Eye (tissue), 1 donor: ENCODE results near the gene UGT2A3.
"Not testable (repeated sequence)": the region's sequence is repeated elsewhere in the genome, so short reads cannot be mapped to it uniquely, and the experiment has no call there.

Experiments
- DNase-seq: peaks from one replicate; pipeline ENCODE4 v3.0.0-alpha.2; 2015

UGT2A3 gene

GRCh38 chr4:68951078-68951805 lies at the start of gene UGT2A3:
Gene UGT2A3, minus strand, starts transcription at chr4:68951804. Its CDS starts 44 bp downstream, at chr4:68951760.
- DNase-seq = no peak

DNA sequence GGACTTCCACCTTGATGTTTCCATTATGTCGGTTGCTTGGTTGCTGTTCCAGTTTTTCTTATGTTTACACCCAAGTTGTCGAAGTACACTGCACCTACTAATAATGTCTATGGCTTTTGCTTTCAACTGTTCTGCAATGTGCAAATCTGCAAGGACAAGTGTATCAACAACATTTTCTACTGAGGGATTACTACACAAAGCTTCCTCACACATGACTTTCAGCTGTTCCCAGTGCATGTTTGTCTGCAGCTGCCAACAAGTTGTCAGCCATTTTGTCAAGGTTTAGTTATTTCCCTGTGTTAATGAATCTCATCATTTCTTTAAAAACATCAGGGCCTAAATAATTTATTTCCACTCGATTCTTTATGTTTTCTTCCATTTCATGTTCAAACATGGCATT lies 45.4 kb upstream of the UGT2A3 start:
- DNase-seq = peak; percentile 3

GRCh38 chr4:68995292-68995691 lies 43.7 kb upstream of the UGT2A3 start:
- DNase-seq = no peak

DNA sequence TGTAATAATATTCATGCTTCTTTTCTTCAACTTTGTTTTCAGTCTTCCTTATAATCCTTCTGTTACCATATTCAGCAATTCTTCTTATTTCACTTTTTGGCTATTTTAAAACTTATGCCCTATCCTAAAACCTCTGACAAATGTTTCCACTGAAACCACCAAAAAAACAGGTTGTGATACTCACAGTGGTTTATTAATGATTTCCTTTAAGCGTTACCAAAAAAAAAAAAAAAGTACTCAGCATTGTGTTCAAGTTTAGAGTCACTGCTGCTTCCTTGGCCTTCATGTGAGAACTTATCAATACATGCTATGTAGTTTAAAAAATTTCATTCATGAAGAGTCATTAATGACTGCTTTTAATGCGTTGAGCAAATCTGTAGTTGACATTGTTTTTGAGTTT lies 35.4 kb upstream of the UGT2A3 start:
- DNase-seq = no peak

DNA sequence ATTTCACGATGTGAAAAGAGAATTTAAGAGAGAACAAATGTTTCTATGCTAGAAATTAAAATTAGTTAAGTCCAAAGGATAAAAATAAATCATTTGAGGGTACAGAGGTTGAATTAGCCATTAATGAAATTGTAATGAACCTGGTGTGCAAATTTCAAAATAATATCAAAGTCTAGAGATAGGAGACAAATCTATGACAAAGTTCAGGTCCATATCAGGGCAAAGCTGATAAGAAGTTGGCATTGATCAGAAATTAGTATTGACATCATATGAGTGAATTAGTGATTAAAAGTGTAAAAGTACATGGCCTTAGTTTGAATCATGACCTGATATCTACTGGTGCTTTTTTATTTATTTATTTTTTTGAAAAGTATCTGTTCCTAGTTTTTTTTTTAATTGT lies 33.8 kb upstream of the UGT2A3 start:
- DNase-seq = no peak

DNA sequence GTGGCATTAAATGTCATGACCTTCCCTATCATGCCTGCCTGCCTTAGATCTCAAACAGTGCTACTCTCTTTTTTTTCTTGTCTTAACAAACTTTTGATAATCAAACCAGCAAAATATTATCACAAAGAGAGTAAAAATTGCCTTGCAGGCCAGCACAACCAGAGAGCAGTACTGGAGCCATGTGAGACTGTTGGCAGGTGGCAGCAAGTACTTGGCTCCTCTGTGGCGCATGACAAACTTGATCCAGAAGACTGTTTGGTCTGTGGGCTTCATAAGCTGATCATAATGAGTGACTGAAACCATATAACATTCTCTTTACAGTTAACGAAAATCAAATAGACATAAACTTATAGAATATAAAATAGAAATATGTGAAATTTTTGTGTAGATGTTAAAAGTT lies 33.3 kb upstream of the UGT2A3 start:
- no peak for DNase-seq

DNA sequence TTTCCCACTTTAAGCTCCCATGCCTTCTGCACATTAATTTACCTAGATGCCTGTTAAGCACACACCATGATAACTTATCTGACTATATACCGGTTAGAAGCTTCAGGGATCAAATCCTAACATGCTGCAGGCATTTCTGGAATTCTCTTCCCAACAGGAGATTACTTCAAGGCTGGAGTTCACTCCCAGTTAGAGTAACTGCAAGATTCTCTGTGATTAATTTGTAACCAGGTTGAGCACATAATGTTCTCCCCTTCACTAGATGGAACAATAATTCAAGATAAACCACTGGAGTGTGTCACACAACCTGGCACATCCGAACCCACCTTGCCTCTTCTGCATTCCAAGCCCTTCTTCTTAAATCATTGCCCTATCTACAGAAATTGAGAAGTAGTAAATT lies 11.8 kb upstream of the UGT2A3 start:
- DNase-seq = no peak

GRCh38 chr4:68962868-68963267 lies 11.3 kb upstream of the UGT2A3 start:
- DNase-seq = no peak

DNA sequence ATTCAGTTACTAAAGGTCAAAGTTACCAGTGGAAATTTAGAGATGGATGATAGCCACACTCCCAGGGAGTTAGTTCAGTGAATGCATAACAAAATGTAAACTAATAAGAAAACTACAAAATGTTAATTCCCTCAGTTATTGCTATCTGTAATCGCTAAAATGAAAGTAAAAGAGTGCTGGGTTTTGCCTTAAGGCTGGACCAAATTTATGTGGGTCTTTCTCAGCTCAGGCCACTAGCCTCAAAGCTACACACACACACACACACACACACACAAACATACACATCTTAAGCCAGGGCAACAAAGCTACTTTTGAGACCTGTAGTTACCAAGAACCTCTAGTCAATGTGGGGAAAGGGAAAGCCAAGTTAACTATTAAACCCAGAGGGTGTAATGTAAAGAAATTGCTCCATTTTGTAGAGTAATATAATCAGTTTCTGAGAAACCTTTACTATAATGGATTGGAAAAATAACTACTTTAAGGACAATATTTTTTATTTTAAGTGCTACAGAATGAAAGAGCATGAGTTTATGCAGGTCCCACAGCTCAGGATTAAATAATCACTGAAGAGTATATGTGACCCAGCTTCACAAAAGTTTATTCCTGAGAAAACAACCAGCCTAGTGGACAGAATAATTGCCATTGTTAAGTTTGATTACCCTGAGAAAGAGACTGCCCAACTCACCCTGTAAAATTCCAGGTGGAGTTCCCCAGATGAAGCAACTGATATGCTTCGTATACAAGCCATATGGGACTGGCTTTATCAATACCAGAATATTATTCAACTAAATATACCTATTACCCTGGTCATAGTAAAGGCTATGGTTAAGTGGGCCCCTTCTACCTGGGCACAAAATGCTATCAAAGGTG lies 8.9 kb upstream of the UGT2A3 start:
- DNase-seq = no peak

GRCh38 chr4:68959085-68959484 lies 7.5 kb upstream of the UGT2A3 start:
- not testable (repeated sequence) for DNase-seq

DNA sequence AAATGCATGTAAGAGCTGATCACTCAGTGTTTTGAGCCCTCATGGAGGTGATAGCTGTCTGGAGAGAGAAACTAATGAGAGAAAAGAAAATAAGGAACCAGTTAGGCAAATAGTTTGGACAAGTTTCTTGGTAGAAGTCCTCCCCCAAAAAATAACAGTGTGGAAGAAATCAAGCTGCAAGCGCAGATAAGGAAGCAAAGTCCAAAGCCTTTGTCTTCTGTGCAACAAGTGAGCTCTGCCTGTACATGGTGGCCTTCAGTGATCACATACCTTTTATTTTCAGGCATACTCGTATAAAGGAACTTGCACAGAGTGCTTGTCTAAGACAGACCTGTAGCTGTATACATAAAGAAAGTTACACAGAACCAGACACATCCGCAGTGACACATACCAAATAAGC lies 2.5 kb upstream of the UGT2A3 start:
- no peak for DNase-seq

- DNase-seq = no peak
These were observed 1.5 kb upstream of the UGT2A3 start for GRCh38 chr4:68953056-68953596.

- DNase-seq = no peak
These were observed 392 bp upstream of the UGT2A3 start for GRCh38 chr4:68951806-68952585.

DNA sequence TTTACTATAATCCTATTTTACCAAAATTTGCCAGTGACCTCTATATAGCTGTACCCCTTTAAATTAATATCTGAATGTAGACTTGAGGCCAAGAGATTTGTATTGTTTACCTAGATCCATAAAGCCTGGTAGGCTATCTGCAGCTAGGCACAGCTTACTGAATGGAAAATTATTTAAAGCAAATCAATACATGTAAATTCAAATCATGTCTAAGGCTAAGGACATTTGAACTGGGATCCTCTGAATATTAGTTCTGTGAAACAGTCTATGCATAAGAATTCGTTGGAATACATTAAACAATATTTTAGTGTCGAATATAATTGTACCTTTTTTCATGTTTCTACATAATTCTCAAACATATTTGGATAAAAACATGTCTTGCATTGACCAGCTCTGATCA lies 1.6 kb downstream of the UGT2A3 start:
- DNase-seq = no peak

- DNase-seq = no peak
These were observed 2.6 kb downstream of the UGT2A3 start for GRCh38 chr4:68948985-68949384.

GRCh38 chr4:68948044-68948743 lies 3.4 kb downstream of the UGT2A3 start:
- DNase-seq = no peak

DNA sequence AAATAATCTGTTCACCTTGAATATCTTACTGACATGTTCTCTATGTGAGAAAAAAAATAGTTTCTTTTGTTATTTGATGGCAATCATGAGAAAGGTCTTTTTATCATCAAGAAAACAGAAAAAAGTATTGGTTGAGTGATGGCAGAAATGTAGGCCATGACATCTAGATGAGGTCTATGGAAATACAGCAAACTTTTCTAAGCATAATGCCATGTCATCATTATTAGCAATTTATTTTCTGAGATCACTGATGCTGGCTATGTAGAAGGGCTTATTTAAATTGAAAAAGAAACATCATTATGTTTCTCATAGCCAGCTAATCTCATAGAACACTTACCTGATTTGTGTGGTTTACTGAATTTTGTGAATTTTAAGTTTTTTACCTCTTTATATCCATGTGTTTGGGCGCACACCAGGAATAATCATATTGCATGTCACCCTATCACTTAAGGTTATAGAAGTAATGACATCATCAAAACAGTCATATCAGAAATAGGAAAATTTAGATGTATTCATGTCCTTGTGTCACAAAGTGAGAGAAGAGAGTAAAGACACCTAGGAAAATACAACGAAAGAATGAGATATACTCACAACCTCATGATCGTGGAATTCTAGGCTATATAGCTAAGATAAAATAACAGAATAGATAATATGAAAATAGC lies 22.4 kb downstream of the UGT2A3 start:
- DNase-seq = no peak

DNA sequence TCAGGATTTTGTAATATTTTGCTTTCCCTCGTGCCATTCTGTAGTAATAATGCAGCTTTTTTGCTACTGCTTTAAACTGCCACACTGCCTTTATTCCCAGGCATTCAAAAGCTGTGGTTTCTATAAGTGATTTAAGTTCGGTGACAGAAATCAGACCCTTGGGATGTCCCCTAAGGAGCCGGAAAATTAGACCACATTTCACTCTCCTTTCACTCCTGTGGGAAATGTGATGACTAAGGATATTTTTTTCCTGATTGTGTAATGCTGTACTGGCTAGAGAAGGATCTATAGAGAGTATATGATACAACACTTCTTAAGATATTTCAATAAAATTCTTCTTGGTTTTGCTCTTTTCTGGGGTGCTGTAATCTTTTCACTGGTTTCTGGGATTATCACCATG lies 24.4 kb downstream of the UGT2A3 start:
- no peak for DNase-seq

- DNase-seq = not testable (repeated sequence)
These were observed 29.4 kb downstream of the UGT2A3 start for GRCh38 chr4:68922202-68922601.

DNA sequence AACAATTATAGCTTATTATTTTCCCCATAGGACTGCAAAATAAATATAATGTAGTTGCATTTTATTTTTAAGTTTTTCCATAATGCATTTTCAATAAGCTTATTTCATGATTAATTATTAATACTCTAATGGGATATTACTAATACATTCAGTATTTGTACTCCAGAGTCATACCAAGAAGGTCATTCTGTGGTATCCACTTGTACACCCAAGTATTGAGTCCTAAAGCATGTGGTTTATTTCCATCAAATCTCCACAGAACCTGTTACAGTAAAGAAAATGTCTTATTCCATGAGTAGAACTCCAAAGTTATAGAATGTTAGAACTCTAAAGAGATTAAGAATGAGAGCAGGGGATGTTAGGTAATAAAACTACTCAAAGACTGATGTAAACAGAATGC lies 30.6 kb downstream of the UGT2A3 start:
- DNase-seq = no peak

- no peak for DNase-seq
These were observed 34.6 kb downstream of the UGT2A3 start for GRCh38 chr4:68917016-68917415.

- DNase-seq = no peak
These were observed 38.8 kb downstream of the UGT2A3 start for GRCh38 chr4:68912807-68913206.
